H1 (cell line): ENCODE results near the gene CCDC51. TPM values are rescaled to one million over a fixed set of nuclear protein-coding genes. Genes with fewer than 3 reads are reported as not detected.

Source experiments
- CTCF ChIA-PET: fragments of 300-600 bp; sonication (Branson Sonifier 250); formaldehyde crosslinking; loops from one replicate; lab custom pipeline; 2021; ENCODE audit not compliant: partially characterized antibody; lab: Charles Lee
- POLR2A ChIA-PET: fragments of 300-600 bp; sonication (Branson Sonifier 250); formaldehyde crosslinking; loops from one replicate; lab custom pipeline; 2021; ENCODE audit warnings: inconsistent platforms; ENCODE audit not compliant: partially characterized antibody; lab: Charles Lee
- DNase-seq, 2 experiments: peaks; one replicate each; pipeline versions ENCODE4 v3.0.0 to v3.0.0-alpha.2; 2010 to 2022; ENCODE audit warnings: low spot score in 2 of 2, low read depth in 1 of 2, mixed read lengths in 1 of 2
- FAIRE-seq: peaks from 2 replicates; lab custom pipeline; 2011; peaks lifted over from hg19 to GRCh38; lab: Jason Lieb, UNC
- H2AFZ ChIP-seq: 2 replicates; pipeline ENCODE4 v1.8.1; 2012; ENCODE audit warnings: low read length, inconsistent platforms
- H2AK5ac ChIP-seq: 2 replicates; pipeline ENCODE4 v1.6.1; 2013; ENCODE audit warnings: low read depth, low read length
- H2BK120ac ChIP-seq: replicated peaks from 2 replicates; pipeline ENCODE3; 2013; ENCODE audit warnings: low read depth, low read length, inconsistent platforms
- H2BK12ac ChIP-seq: 2 replicates; pipeline ENCODE4 v1.6.1; 2013; ENCODE audit warnings: low read depth, low read length
- H2BK15ac ChIP-seq: 2 replicates; pipeline ENCODE4 v1.6.1; 2013; ENCODE audit warnings: low read length
- H2BK20ac ChIP-seq: 2 replicates; pipeline ENCODE4 v1.6.1; 2013; ENCODE audit warnings: low read length
- H2BK5ac ChIP-seq: 2 replicates; pipeline ENCODE4 v1.6.1; 2013; ENCODE audit warnings: low read depth, low read length
- H3K14ac ChIP-seq: 2 replicates; pipeline ENCODE4 v1.6.1; 2013; ENCODE audit warnings: inconsistent platforms; ENCODE audit not compliant: insufficient read length
- H3K18ac ChIP-seq: 2 replicates; pipeline ENCODE4 v1.6.1; 2013; ENCODE audit warnings: low read length; ENCODE audit errors: extremely low read depth
- H3K23ac ChIP-seq: 2 replicates; pipeline ENCODE4 v1.6.1; 2013; ENCODE audit warnings: inconsistent platforms; ENCODE audit not compliant: insufficient read length
- H3K23me2 ChIP-seq: 2 replicates; pipeline ENCODE4 v1.6.1; 2013; ENCODE audit warnings: low read depth, low read length
- H3K27ac ChIP-seq: 2 replicates; pipeline ENCODE4 v1.6.1; 2011; ENCODE audit warnings: low read depth, low read length, inconsistent platforms
- H3K27me3 ChIP-seq, 4 experiments: replicated peaks in 1 of 4; 1 replicate in 1 of 4; 2 replicates in 3 of 4; pipeline versions ENCODE4 v1.6.1 to v1.8.1; 2011 to 2013; ENCODE audit warnings: low read length in 3 of 4, mild to moderate bottlenecking in 3 of 4, inconsistent platforms in 2 of 4, mixed read lengths in 2 of 4, moderate library complexity in 1 of 4; ENCODE audit not compliant: control insufficient read depth in 3 of 4, insufficient read depth in 3 of 4; ENCODE audit errors: extremely low read depth in 1 of 4
- H3K36me3 ChIP-seq, 4 experiments: 2 replicates each; pipeline versions ENCODE4 v1.6.1 to v1.8.1; 2011 to 2013; ENCODE audit warnings: mild to moderate bottlenecking in 4 of 4, low read length in 3 of 4, moderate library complexity in 2 of 4, control low read depth in 1 of 4, inconsistent platforms in 1 of 4; ENCODE audit not compliant: insufficient read depth in 4 of 4, control insufficient read depth in 2 of 4
- H3K4ac ChIP-seq: replicated peaks from 2 replicates; pipeline ENCODE3; 2013; ENCODE audit warnings: low read length, low read depth, mixed read lengths, inconsistent platforms; ENCODE audit not compliant: insufficient read length
- H3K4me1 ChIP-seq, 4 experiments: replicated peaks in 1 of 4; 1 replicate in 1 of 4; 2 replicates in 3 of 4; pipeline versions ENCODE4 v1.6.1 to v1.8.1; 2011 to 2013; ENCODE audit warnings: low read length in 3 of 4, inconsistent platforms in 2 of 4, mixed read lengths in 1 of 4; ENCODE audit not compliant: insufficient read depth in 4 of 4, control insufficient read depth in 3 of 4
- H3K4me2 ChIP-seq, 2 experiments: 2 replicates each; pipeline versions ENCODE4 v1.6.1 to v1.8.1; 2011 to 2013; ENCODE audit warnings: low read depth in 2 of 2, low read length in 2 of 2, control low read depth in 1 of 2, inconsistent platforms in 1 of 2, mild to moderate bottlenecking in 1 of 2; ENCODE audit not compliant: insufficient read depth in 1 of 2
- H3K4me3 ChIP-seq, 4 experiments: fragments of 200-600, 300-600 bp in 1 of 4; sonication (generic), shearing (Covaris generic), sonication (Bioruptor Twin) in 1 of 4; 2 replicates each; pipeline versions ENCODE4 v1.5.1 to v1.8.1; 2011 to 2016; ENCODE audit warnings: low read length in 4 of 4, low read depth in 3 of 4, control low read depth in 2 of 4, inconsistent platforms in 2 of 4, mild to moderate bottlenecking in 2 of 4, mixed read lengths in 1 of 4, moderate library complexity in 1 of 4; ENCODE audit not compliant: insufficient read depth in 2 of 4; ENCODE audit errors: extremely low read depth in 1 of 4
- H3K56ac ChIP-seq: replicated peaks from 2 replicates; pipeline ENCODE3; 2013; ENCODE audit warnings: low read depth, mild to moderate bottlenecking, mixed read lengths, low read length, inconsistent platforms; ENCODE audit not compliant: insufficient read length
- H3K79me1 ChIP-seq: 2 replicates; pipeline ENCODE4 v1.6.1; 2013; ENCODE audit warnings: low read depth, low read length, control low read depth
- H3K79me2 ChIP-seq, 2 experiments: 2 replicates each; pipeline versions ENCODE4 v1.6.1 to v1.8.1; 2012 to 2013; ENCODE audit warnings: low read length in 2 of 2, mild to moderate bottlenecking in 2 of 2, inconsistent platforms in 1 of 2; ENCODE audit not compliant: insufficient read depth in 2 of 2, control insufficient read depth in 1 of 2
- H3K9ac ChIP-seq, 4 experiments: replicated peaks in 1 of 4; 1 replicate in 1 of 4; 2 replicates in 3 of 4; pipeline versions ENCODE4 v1.6.1 to v1.8.1; 2011 to 2013; ENCODE audit warnings: low read depth in 3 of 4, low read length in 3 of 4, control low read depth in 2 of 4, mild to moderate bottlenecking in 2 of 4, moderate library complexity in 2 of 4, inconsistent platforms in 1 of 4; ENCODE audit errors: extremely low read depth in 1 of 4
- H3K9me3 ChIP-seq, 2 experiments: 2 replicates each; pipeline versions ENCODE4 v1.6.1 to v1.8.1; 2012 to 2013; ENCODE audit warnings: mild to moderate bottlenecking in 2 of 2, moderate library complexity in 2 of 2, control low read depth in 1 of 2, inconsistent platforms in 1 of 2, low read depth in 1 of 2, low read length in 1 of 2, mixed read lengths in 1 of 2; ENCODE audit not compliant: insufficient read depth in 2 of 2
- H4K20me1 ChIP-seq, 2 experiments: replicated peaks in 1 of 2; 2 replicates each; pipeline versions ENCODE3 to v1.8.1; 2011 to 2013; ENCODE audit warnings: inconsistent platforms in 2 of 2, low read length in 2 of 2, mild to moderate bottlenecking in 1 of 2; ENCODE audit not compliant: insufficient read depth in 2 of 2, control insufficient read depth in 1 of 2
- H4K5ac ChIP-seq: 2 replicates; pipeline ENCODE4 v1.6.1; 2013; ENCODE audit warnings: low read length, low read depth, mixed read lengths, inconsistent platforms; ENCODE audit not compliant: insufficient read length
- H4K8ac ChIP-seq: 2 replicates; pipeline ENCODE4 v1.8.0; 2013; ENCODE audit warnings: mild to moderate bottlenecking, moderate library complexity, low read length, inconsistent platforms; ENCODE audit not compliant: insufficient read depth; ENCODE audit errors: extremely low read depth
- H4K91ac ChIP-seq: replicated peaks from 2 replicates; pipeline ENCODE3; 2013; ENCODE audit warnings: low read length, mixed read lengths, inconsistent platforms; ENCODE audit not compliant: insufficient read length
- BACH1 ChIP-seq: IDR thresholded peaks from 2 replicates; pipeline ENCODE4 v1.6.1; 2012; ENCODE audit warnings: low read length, improper control_type of control experiment
- BCL11A ChIP-seq, 2 experiments: IDR thresholded peaks; one replicate each; pipeline ENCODE4 v1.6.1; 2011; ENCODE audit warnings: low read depth in 2 of 2, low read length in 2 of 2, mild to moderate bottlenecking in 2 of 2
- JUND ChIP-seq: IDR thresholded peaks from 2 replicates; pipeline ENCODE4 v1.6.1; 2011; ENCODE audit warnings: mild to moderate bottlenecking, improper control_type of control experiment, low read length
- POLR2A ChIP-seq, 2 experiments: IDR thresholded peaks; 1 replicate in 1 of 2; 2 replicates in 1 of 2; pipeline ENCODE4 v1.6.1; 2011; ENCODE audit warnings: low read depth in 2 of 2, low read length in 2 of 2, mild to moderate bottlenecking in 2 of 2; ENCODE audit errors: control extremely low read depth in 1 of 2
- SP2 ChIP-seq: IDR thresholded peaks from 2 replicates; pipeline ENCODE4 v1.6.1; 2012; ENCODE audit warnings: mild to moderate bottlenecking, low read length, inconsistent platforms
- SRF ChIP-seq: IDR thresholded peaks from 2 replicates; pipeline ENCODE4 v1.6.1; 2011; ENCODE audit warnings: mild to moderate bottlenecking, low read depth, low read length, moderate library complexity
- SUZ12 ChIP-seq: fragments of 200-600 bp; sonication (generic); IDR thresholded peaks from 2 replicates; pipeline ENCODE4 v1.6.1; 2012; ENCODE audit warnings: mild to moderate bottlenecking, inconsistent platforms, low read length, moderate library complexity, mixed read lengths
- WGBS, 2 experiments: shearing (Covaris generic) in 1 of 2; methylation state at CpG; one replicate each; pipeline versions ENCODE4 v1.1.6 to v1.1.7; 2013 to 2015; ENCODE audit warnings: low lambda C conversion rate in 2 of 2, mixed read lengths in 2 of 2, inconsistent platforms in 1 of 2, low coverage in 1 of 2, missing lambda C conversion rate in 1 of 2; ENCODE audit not compliant: insufficient replicate concordance in 2 of 2, insufficient coverage in 1 of 2, insufficient read length in 1 of 2; ENCODE audit errors: extremely low coverage in 1 of 2, missing lambda C conversion rate in 1 of 2; 5-methylcytosine and 5-hydroxymethylcytosine counted together
- polyA plus RNA-seq, 7 experiments: library from polyadenylated mRNA; depleted of rRNA in 3 of 7; stranded (reverse) in 5 of 7; unstranded in 2 of 7; fragments of >200 nt in 5 of 7; fragments of 200-250 nt in 2 of 7; gene quantifications; 1 replicate in 5 of 7; 2 replicates in 1 of 7; 4 replicates in 1 of 7; pipeline versions ENCODE4 v1.2.1 to v1.2.3, GENCODE V29; 2011 to 2013; ENCODE audit warnings: missing spikeins in 2 of 7, mixed read lengths in 2 of 7
- total RNA-seq: library from RNA; stranded (reverse); fragmentation: NEBNext Ultra II Directional; extraction: Animal tissue kit (Norgen Biotek cat#: 25700); gene quantifications from 2 replicates; pipeline ENCODE4 v1.2.1, GENCODE V29; 2021
- TF ChIP-seq, protein P1 (sequence below): IDR thresholded peaks from 2 replicates; pipeline ENCODE4 v1.6.1; 2011; ENCODE audit warnings: low read length, improper control_type of control experiment
- TF ChIP-seq, protein P2 (sequence below), 3 experiments: IDR thresholded peaks; 1 replicate in 2 of 3; 2 replicates in 1 of 3; pipeline versions ENCODE4 v1.5.1 to v1.6.1; 2011; ENCODE audit warnings: low read length in 3 of 3, mild to moderate bottlenecking in 3 of 3, inconsistent platforms in 2 of 3, low read depth in 1 of 3, moderate library complexity in 1 of 3; ENCODE audit not compliant: insufficient read depth in 1 of 3; ENCODE audit errors: control extremely low read depth in 1 of 3

Gene CCDC51
- total and polyA plus RNA-seq, 2 of the 8 experiments (the other 6 are each of a cell fraction or from before 2014, with no cell fraction given): 21.3 to 21.4 TPM

DNA sequence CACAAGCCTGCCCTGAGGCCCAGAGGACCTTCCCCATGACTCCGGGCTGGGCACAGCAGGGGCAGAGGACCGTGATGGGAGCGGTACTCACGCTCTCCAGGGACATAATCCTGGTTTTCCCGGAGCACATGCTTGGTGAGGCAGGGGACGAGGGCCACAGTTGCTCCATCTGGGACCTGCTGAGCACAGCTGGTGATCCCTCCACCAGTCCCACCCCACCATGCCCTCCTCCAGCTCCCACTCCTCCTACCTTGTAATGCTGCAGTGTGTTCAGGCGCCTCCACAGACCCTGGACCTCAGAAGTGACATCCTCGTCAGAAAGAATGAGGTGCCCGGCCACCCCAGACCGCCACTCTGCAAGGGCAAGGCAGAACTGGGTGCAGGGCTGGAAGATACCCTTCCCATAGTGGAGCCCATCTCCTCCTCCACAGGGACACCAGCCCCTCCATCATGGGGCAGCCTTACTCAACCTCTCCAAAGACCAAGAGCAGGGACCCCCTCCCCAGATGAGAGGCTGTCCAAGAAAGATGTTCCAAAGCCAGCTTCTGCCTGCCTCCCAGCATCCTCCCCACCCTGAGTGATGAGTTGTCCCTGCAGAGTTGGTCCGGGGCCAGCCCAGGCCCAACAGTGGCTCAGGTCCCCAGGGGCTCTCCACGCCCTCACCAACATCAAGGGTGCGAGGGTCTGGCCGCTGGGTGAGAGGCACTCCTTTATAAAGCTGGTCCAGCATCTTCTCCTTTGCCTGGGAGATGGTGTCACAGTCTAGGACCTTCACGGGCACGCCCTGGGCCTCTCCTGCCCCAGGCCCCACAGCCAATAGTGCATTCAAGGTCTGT lies 29.5 kb downstream of the CCDC51 start:
- H3K79me1 ChIP-seq: no peaks in the 10 kb centered on the region; the same call in 1 of the 2 replicates
- no peak overlapping the region for H3K4me3 ChIP-seq
- TF ChIP-seq SRF: no peak
- TF ChIP-seq, protein P1, sequence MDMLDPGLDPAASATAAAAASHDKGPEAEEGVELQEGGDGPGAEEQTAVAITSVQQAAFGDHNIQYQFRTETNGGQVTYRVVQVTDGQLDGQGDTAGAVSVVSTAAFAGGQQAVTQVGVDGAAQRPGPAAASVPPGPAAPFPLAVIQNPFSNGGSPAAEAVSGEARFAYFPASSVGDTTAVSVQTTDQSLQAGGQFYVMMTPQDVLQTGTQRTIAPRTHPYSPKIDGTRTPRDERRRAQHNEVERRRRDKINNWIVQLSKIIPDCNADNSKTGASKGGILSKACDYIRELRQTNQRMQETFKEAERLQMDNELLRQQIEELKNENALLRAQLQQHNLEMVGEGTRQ: no peak
- TF ChIP-seq BCL11A (IDR thresholded peaks at IDR 0.05; ENCODE audit: low read depth in 2 of 2, low read length in 2 of 2): no peak
- TF ChIP-seq JUND: no peak
- TF ChIP-seq BACH1: no peak
- TF ChIP-seq SUZ12: no peak
- TF ChIP-seq SP2: no peak
- TF ChIP-seq POLR2A (IDR thresholded peaks at IDR 0.05; ENCODE audit: control extremely low read depth in 1 of 2, low read depth in 2 of 2, low read length in 2 of 2): no peak
- TF ChIP-seq, protein P2, sequence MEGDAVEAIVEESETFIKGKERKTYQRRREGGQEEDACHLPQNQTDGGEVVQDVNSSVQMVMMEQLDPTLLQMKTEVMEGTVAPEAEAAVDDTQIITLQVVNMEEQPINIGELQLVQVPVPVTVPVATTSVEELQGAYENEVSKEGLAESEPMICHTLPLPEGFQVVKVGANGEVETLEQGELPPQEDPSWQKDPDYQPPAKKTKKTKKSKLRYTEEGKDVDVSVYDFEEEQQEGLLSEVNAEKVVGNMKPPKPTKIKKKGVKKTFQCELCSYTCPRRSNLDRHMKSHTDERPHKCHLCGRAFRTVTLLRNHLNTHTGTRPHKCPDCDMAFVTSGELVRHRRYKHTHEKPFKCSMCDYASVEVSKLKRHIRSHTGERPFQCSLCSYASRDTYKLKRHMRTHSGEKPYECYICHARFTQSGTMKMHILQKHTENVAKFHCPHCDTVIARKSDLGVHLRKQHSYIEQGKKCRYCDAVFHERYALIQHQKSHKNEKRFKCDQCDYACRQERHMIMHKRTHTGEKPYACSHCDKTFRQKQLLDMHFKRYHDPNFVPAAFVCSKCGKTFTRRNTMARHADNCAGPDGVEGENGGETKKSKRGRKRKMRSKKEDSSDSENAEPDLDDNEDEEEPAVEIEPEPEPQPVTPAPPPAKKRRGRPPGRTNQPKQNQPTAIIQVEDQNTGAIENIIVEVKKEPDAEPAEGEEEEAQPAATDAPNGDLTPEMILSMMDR (IDR thresholded peaks at IDR 0.05; ENCODE audit: control extremely low read depth in 1 of 3, insufficient read depth in 1 of 3, low read depth in 1 of 3, low read length in 3 of 3): no peak

More for the DNA sequence above, 29.5 kb downstream of the CCDC51 start:
- Histone ChIP-seq H2BK5ac (no peak overlapping the region), H3K23ac (no peak overlapping the region), H2BK15ac (no peak overlapping the region), H3K14ac (no peak overlapping the region), H3K4me1 (no peaks in the 10 kb centered on the region), H3K79me2 (no peaks in the 10 kb centered on the region), H3K27me3 (no peaks in the 10 kb centered on the region), H3K9me3 (no peaks in the 10 kb centered on the region), H4K8ac (no peak overlapping the region), H3K27ac (no peak overlapping the region), H3K4me2 (no peak overlapping the region), H4K20me1 (peaks cover 6 to 48% of the 10 kb centered on the region in 2 experiments), H3K18ac (no peak overlapping the region), H4K5ac (no peak overlapping the region), H2BK120ac (no peak overlapping the region), H3K4ac (no peak overlapping the region), H2BK20ac (no peak overlapping the region), H3K23me2 (no peaks in the 10 kb centered on the region), H3K9ac (no peak overlapping the region), H4K91ac (no peak overlapping the region), H2AFZ (no peak overlapping the region), H2BK12ac (no peak overlapping the region), H2AK5ac (no peak overlapping the region), H3K56ac (no peak overlapping the region), H3K36me3 (peaks cover 75 to 94% (median 89%) of the 10 kb centered on the region in 4 experiments)
- no peak for DNase-seq
- no peak for FAIRE-seq
- 90% methylated on average over 12 of the region's 16 CpGs; no CpG with 5 or more reads in 1 of the 2 experiments for WGBS, 2 experiments
- ChIA-PET CTCF (interaction anchor here (0.7 to 7.7 kb wide), 8 partner anchors 10 to 139 kb away, joined by 3 to 130 read pairs (median 6); partner anchors contain the start of gene PLXNB1), POLR2A (interaction anchor here (20.2 to 31.5 kb wide), 2 partner anchors 3 to 12 kb away, joined by 650 read pairs; partner anchors contain the start of gene PLXNB1)
